Measurements from ENCODE around the gene ZNF17.

The ZNF17 gene

GRCh38 chr19:57403737-57404563 is 7.0 kb upstream of the ZNF17 start:
- no peak for DNase-seq (ENCODE audit: low read depth in 1 of 2, low spot score in 1 of 2)
- no peak overlapping the region for H3K4me3 ChIP-seq (replicated peaks; ENCODE audit: insufficient read depth, low read length)
- no peak for TF ChIP-seq CTCF (IDR thresholded peaks at IDR 0.05; ENCODE audit: insufficient read depth, low read length)
- TF ChIP-seq POLR2AphosphoS5 (IDR thresholded peaks at IDR 0.05; ENCODE audit: low read depth): no peak
- no peak for TF ChIP-seq GABPA (IDR thresholded peaks at IDR 0.05; ENCODE audit: low read depth)
- no peak for TF ChIP-seq REST (IDR thresholded peaks at IDR 0.05; ENCODE audit: insufficient replicate concordance, low read depth)
- H3K27ac ChIP-seq (replicated peaks): no peak overlapping the region
- H3K27me3 ChIP-seq (ENCODE audit: insufficient read depth, poor library complexity, severe bottlenecking): no peaks in the 10 kb centered on the region

- H3K27me3 ChIP-seq (ENCODE audit: insufficient read depth, poor library complexity, severe bottlenecking): no peaks in the 10 kb centered on the region
- DNase-seq (ENCODE audit: low read depth in 1 of 2, low spot score in 1 of 2): peak; percentile 50 to 78
- no peak overlapping the region for H3K27ac ChIP-seq (replicated peaks)
- no peak overlapping the region for H3K4me3 ChIP-seq (replicated peaks; ENCODE audit: insufficient read depth, low read length)
- TF ChIP-seq CTCF (IDR thresholded peaks at IDR 0.05; ENCODE audit: insufficient read depth, low read length) (peak; percentile 66), SPI1 (IDR thresholded peaks at IDR 0.05; ENCODE audit: borderline replicate concordance, low read depth) (no peak)
Measured at GRCh38 chr19:57406516-57407123, 4.3 kb upstream of the ZNF17 start.

GRCh38 chr19:57419439-57419838 is 8.5 kb downstream of the ZNF17 start:
- TF ChIP-seq POLR2AphosphoS5 (IDR thresholded peaks at IDR 0.05; ENCODE audit: low read depth) (no peak), CTCF (IDR thresholded peaks at IDR 0.05; ENCODE audit: insufficient read depth, low read length) (no peak), SPI1 (IDR thresholded peaks at IDR 0.05; ENCODE audit: borderline replicate concordance, low read depth) (no peak), REST (IDR thresholded peaks at IDR 0.05; ENCODE audit: insufficient replicate concordance, low read depth) (no peak), GABPA (IDR thresholded peaks at IDR 0.05; ENCODE audit: low read depth) (no peak)
- no peaks in the 10 kb centered on the region for H3K27me3 ChIP-seq (ENCODE audit: insufficient read depth, poor library complexity, severe bottlenecking)
- no peak overlapping the region for H3K4me3 ChIP-seq (replicated peaks; ENCODE audit: insufficient read depth, low read length)
- no peak overlapping the region for H3K27ac ChIP-seq (replicated peaks)
- no peak for DNase-seq (ENCODE audit: low read depth in 1 of 2, low spot score in 1 of 2)
